GM18867 (cell line): ENCODE measurements around the gene TMEM131L.
"Not testable (repeated sequence)": the region's sequence is repeated elsewhere in the genome, so short reads cannot be mapped to it uniquely, and the experiment has no call there.

Source experiments
- ATAC-seq: cut with Tn5 transposase; IDR thresholded peaks from one replicate; pipeline ENCODE4 v1.9.1; 2021; ENCODE audit warnings: mild to moderate bottlenecking, moderate library complexity; ENCODE audit not compliant: unreplicated experiment

The TMEM131L gene

DNA sequence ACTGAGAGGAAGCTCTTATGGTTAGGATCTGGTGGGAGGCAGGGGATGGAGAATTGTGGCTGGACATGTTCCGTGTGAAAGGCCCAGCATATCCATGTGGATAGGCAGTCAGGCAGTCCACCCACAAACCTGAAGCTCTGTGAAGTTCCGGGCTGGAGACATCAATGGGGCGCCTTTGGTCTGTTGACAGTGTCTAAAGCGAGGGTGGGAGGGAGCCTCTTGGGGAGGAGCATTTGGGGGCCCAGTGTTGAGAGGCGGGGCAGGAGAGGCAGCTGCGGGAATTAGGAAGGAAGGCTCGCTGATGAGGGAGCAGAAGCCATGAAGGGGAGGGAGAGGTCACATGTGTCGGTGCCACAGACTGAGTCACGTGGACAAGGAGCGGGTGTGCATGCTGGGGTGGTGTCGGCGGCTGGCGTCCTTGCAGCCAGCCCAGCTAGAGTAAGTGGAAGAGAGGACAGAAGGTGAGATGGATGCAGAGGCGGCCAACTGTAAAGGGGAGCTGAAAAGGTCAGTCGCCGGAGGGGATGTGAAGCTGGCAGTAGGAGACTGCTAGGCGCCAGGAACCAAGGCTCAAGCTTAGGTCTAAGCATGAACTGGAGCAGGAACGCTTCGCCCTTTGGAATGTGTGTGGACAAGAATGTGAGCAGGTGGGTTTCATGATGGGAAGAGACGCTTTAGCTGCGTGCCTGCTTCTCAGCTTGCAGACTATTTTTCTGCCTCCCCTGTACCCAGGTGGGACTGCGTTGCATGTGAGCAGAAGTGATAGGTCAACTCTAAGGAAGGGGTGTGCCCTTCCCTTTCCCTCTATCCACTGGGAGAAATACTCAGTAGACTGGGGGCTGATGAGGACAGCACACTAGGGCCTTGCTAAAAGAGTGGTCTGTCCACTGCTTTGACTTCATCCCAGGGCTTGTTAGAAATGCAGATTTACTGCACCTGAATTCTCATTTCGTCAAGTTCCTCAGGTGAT lies 174.0 kb downstream of the TMEM131L start:
- no peak for ATAC-seq

DNA sequence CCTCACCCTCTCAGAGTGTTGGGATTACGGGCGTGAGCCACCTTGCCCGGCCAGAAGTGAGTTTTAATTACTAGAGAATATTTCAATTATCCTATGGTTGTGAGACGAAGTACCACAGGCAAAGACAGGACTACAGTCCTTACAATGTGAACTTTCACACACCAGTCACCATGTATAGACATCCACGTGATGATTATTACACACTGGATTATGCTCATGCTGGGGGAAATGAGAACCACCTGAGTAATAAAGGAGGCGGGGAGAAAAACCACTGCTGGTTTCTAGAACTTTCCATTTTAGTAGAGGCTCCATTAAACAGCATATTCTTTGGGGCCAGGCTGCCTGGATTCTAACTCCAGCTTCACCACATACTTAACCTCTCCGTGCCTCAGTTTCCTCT lies 175.4 kb downstream of the TMEM131L start:
- ATAC-seq = no peak

DNA sequence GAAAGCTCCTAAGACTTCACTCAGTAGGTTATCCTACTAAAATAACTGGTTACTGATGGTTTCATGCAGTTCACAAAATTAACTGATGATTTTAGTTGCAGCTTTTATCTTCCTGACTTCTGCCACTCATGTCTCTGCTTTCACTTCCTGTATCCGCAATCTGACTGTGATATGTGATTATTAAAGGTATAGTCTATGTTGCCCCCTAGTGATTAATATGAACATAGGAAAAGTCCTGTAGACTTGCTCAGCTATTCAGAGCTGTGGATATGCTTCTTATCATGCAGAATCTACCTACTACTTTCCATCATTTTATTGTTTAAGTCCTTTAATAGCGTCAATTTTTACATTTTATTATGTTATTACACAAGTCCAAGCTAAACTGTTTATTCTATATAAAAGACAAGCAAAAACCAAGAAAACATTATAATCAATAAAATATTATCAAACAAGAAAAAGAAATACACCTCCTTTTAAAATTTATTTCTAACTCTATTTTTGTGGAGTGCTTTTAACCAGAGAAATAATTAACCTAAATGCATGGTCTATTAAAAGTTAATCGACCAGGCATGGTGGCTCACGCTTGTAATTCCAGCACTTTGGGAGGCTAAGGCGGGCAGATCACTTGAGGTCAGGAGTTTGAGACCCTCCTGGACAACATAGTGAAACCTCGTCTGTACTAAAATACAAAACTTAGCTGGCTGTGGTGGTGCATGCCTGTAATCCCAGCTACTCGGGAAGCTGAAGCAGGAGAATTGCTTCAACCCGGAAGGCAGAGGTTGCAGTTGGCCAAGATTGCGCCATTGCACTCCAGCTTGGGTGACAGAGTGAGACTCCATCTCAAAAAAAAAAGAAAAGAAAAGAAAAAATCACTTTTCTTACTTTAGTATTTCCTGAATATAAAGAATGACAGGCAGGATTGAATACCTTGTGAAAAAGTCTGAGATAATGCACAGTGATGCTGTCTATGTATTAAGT lies 177.5 kb downstream of the TMEM131L start:
- ATAC-seq = peak; percentile 90

DNA sequence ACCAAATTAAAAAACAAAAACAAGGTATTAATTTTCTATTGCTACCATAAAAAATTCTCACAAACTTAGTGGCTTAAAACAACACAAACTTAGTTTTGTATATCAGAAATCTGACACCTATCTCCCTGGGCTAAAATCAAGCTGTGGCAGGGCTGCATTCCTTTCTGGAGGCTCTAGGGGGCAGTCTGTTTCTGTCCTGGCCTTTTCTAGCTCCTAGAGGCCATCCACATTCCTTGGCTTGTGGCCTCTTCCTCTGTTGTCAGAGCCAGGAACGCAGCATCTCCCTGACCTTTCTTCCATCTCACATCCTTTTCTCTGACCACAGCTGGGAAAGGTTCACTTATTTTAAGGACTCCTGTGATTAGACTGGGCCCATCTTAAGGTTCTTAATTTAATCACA lies 179.0 kb downstream of the TMEM131L start:
- no peak for ATAC-seq

DNA sequence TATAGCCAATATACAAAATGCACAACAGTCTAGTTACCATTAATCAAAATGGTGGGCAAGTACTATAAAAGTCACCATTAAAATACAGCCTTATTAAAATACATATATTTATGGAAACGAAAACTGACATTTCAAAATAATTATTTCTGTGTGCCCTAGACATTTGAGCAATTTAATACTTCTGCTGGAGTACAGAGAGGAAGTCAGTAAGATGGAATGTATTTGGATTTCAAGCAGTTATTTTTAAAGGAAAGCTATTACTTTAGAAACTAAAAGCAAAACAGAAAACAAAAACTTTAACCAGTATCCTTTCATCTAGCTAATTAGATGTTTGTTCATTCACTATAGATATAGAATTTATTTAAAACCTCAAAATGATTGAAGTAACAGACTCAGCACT lies 180.1 kb downstream of the TMEM131L start:
- ATAC-seq = no peak

DNA sequence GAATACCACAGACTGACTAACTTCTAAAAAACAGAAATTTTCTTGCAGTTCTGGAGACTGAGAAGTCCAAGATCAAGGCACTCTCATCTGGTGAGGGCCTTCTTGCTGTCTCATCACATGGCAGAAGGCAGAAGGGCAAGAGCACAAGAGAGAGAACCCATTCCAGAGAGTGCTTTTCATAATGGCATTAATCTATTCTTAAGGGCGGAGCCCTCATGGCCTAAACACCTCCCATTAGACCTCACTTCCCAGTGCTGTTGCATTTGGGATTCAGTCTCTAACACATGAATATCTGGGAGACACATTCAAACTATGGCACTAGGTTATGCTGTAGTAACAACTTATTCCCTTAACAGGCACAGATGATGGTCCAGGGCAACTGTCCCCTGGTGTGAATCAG lies 180.8 kb downstream of the TMEM131L start:
- ATAC-seq = no peak

DNA sequence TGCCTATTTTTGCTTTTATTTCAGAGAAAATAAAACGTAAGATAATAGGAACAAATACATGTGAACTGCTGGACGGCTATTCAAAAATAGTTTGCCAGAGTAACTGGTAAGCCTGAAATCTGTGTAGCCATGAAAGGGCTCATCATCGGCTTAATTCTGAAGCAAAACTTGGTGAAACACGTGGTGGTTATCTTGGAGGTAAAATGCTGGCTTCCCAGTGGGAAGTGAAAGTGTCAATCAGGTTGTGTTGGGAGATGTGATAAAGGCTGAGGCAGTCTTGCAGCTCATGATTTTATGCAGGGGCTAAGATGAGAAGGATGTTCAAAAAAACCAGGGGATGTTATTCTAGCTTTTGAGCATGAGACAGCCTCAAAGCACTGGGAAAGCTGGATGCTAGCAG lies 181.8 kb downstream of the TMEM131L start:
- no peak for ATAC-seq

DNA sequence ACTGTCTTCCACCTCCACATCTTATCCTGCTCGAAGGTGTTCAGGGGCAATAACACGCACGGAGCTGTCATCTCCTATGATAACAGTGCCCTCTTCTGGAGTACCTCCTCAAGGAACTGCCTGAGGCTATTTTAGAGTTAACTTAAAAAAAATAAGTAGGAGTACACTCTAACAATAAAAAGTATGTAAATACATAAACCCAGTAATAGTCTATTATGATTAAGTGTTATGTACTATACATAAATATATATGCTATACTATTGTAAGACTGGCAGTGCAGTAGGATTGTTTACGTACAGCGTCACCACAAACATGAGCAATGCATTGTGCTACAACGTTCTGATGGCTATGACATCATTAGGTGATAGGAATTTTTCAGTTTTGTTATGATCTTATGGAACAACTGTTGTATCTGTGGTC lies 183.4 kb downstream of the TMEM131L start:
- ATAC-seq = no peak

DNA sequence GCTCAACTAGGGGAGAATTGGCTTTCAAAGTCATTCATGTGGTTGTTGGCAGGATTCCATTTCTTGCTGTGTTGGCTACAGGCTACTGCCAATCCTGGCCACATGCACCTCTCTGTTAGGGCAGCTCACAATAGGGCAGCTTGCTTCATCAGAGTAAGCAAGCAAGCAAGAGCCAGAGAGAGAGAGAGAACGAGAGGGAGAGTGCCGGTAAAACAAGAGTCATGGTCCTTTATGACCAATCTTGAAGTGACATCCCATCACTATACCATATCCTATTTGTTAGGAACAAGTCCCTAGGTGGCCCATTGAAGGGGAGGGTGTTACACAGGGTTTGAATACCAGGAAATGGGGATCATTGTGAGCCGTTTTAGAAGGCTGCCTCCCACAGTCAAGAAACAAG lies 185.0 kb downstream of the TMEM131L start:
- no peak for ATAC-seq

DNA sequence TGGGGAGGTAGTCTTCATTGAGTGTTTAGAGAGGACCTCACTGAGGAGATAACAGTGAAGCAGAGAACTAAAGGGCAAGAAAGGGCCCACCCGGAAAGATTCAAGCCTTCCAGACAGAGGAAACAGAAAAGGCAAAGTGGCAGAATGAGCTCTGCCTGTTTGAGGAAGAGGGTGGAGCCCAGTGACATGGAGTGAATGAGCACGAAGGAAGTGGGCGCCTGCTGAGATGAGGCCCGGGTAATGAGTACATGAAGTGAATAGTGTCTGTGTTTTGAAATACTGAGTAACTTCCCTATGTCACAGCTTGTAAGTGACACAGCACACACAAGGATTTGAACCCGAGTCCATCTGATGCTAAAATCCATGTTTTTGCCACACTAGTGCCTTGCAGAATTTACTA lies 185.4 kb downstream of the TMEM131L start:
- ATAC-seq = no peak

DNA sequence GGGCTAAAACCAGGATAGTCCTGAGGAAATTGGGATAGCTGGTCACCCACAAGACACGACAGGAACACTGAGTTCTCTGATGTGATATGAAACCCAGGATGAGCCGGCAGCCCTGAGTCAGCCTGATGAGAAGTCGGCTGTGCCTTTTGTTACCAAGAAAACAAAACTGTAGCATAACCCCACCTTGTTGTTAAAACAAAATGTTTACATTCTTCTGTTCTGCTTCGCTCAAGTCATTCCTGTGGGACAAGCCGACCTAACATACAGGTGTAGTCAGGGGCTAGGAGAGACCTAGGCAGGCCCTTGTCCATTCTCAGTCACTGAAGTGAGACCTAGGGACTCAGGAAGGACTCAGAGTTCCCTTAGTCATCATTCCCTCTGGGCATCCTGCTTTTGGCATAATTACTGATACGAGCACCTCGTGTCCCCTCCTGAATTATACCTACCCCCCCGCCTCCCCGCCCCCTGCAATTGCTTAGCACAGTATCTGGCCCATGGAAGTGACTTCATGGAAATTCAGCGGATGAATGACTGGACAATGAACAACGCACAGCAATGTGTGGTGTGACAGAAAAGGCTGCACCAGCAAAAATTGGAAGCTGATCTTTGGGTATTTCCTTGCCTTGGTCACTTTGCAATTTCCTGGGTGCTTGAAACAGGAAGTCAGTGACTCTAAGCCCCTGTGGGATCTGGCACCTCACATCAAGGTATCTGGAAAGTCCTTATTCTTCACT lies 186.1 kb downstream of the TMEM131L start:
- no peak for ATAC-seq

DNA sequence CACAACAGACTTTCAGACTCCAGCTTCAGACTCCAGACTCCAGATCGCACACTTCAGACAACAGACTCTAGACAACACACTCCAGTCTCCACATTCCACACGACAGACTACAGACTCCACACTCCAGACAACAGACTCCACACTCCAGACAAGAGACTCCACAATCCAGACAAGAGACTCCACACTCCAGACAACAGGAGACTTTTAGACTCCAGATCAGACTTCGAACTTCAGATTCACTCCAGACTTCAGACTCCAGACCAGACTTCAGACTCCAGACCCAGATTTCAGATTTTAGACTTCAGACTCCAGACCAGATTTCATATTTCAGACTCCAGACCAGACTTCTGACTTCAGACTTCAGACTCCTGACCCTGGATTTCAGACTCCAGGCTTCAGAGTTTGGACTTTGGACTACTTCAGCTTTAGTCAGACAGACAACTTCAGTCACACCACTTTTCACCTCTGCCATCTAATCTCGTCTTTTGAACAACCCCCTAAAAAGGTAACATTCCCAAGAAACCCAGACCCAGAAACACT lies 188.9 kb downstream of the TMEM131L start:
- ATAC-seq = no peak

DNA sequence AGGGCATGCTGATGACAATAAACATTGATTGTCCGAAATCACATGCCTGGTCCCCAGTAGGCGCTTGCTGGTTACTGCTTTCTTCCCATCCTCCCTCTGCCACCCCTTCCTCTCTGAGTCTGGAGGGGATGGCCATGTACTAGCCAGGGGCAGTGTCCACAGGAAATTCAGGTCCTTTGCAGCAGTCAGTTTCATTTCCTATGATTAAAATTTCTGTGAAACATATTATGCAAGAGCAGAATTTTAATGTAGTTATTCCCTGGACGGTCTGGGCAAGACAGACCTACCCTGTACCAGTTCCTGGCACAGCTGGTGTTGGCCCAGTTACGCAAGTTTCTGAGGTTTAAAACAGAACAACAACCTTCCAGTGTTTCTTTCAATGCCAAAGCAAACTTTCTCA lies 189.8 kb downstream of the TMEM131L start:
- no peak for ATAC-seq

DNA sequence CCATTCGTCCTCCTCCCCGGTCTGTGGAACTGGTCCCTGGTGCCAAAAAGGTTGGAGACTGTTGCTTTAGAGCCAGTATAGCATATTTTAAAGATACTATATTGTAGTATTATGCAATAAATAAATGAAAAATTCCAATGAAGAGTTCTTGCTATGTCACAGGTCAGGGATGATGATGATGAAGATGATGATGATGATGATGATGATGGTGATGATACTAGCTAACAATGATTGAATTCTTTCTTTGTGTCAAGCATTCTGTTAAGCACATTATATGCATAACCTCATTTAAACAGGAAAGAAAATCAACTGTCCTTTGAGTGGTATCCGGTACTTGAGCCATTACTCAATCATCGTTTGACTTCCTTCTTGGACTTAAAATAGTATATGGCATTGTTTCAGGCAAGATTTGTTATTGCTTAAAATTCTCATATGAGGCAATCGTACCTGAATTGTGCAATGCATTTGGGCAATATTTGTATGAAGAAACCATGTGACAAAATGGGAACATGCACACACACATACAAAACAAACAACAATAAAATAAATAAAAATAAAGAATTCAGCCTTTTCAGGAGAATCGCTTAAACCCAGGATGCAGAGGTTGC lies 195.2 kb downstream of the TMEM131L start:
- ATAC-seq = no peak

DNA sequence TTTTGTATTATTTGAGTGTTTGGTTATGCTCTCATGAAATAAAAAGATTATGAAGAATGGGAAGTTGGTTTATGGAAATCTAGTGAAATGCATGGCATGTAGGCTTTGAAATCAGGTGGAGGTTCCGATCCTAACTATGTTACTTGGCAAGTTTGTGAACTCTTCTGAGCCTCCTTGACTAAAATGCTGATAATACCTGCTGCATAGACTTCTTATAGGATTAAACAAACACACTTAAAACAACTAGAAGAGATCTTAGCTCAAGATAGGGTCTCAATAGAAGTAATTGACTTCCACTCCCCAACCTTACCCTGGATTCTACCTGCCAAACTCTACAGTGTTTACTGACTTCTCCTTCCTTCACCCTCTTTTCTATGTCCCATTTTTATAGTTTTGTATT lies 195.7 kb downstream of the TMEM131L start:
- no peak for ATAC-seq

DNA sequence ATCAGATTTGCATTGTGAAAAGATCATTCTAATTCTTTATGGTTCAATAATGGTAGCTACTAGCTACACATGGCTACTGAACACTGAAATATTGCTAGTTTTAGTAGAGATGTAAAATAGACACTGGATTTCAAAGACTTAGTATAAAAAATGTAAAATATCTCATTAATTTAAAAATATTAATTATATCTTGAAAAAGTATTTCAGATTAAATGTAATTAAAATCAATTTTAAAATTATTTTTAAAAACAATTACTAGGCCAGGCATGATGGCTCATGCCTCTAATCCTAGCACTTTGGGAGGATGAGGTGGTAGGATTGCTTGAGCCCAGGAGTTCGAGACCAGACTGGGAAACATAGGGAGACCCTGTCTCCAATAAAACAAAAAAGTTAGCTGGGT lies 197.5 kb downstream of the TMEM131L start:
- no peak for ATAC-seq

DNA sequence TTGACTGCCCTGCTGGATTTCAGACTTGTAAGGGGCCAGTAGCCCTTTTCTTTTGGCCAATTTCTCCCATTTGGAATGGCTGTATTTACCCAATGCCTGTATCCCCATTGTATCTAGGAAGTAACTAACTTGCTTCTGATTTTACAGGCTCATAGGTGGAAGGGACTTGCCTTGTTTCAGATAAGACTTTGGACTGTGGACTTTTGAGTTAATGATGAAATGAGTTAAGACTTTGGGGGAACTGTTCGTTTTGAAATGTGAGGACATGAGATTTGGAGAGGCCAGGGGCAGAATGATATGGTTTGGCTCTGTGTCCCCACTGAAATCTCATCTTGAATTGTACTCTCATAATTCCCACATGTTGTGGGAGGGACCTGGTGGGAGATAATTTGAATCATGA lies 200.3 kb downstream of the TMEM131L start:
- ATAC-seq = not testable (repeated sequence)

DNA sequence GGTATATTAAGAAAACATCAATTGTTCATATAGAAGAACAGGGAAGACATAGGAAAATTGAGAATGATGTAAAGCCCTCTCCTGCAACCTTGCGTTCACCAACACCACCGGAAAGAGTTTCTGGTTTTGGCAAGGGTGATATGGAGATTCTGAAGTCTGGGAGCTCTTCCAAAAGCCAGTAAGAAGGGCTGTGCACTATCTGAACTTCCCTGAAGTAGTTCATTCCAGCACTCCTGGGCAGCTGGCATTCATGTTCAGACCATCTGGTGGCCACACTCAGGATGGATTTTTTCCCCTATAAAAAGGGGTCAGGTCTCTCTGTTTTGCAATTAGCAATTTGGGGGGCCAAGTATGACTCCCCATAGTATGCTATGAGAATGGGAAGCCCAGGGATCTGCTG lies 202.5 kb downstream of the TMEM131L start:
- ATAC-seq = no peak

DNA sequence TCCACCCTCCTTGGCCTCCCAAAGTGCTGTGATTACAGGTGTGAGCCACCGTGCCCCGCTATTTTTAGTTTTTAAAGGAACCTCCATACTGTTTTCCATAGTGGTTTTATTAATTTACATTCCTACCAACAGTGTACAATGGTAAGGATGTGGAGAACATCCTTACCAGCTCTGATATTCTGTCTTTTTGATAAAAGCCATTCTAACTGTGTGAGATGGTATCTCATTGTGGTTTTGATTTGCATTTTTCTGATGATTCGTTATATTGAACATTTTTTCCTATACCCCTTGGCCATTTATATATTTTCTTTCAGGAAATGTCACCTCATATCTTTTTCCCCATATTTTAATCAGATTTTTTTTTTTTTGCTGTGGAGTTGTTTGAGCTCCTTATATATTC lies 203.7 kb downstream of the TMEM131L start:
- no peak for ATAC-seq

DNA sequence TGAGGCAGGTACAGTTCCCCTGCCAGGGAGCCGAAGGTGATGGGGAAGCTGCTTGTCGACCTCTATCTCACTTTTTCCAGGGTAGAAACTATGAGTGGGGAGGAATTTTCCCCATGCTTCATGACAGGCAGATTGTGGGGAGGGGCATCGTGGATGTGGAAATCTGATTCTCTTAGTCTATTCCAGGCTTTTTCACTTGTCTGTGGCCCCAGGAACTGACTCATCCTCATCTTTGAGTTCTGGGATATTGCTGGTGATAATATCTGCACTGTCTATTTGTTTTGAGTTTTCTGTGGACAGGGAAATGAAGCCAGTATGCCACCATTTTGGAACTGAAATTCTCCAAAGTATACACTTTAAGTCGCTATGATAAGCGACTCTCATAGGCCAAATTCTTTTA lies 210.3 kb downstream of the TMEM131L start:
- ATAC-seq = no peak
